ENCODE measurements around the gene MYOM3. TPM values are rescaled to one million over a fixed set of nuclear protein-coding genes. Genes with fewer than 3 reads are reported as not detected.

Gene MYOM3
- total and polyA plus RNA-seq, 2 of the 4 experiments (the other 2 are of a cell fraction), result 0.03 TPM; not detected in 1

- CTCF ChIA-PET, result no interaction called here
- dilution Hi-C loops (cut with HindIII; ENCODE audit: low sequenced_read_pairs, unreplicated experiment) (no loop called here), in situ Hi-C loops (cut with MboI; ENCODE audit: low sequenced_read_pairs) (no loop called here), intact Hi-C loops (cut with micrococcal nuclease) (no loop called here)
- BruUV-seq (replicated peaks), result no TSS peak
- H2BK15ac ChIP-seq (ENCODE audit: low read depth, low read length), result no peak overlapping the region
- no peaks in the 10 kb centered on the region for H3K4me1 ChIP-seq (ENCODE audit: control insufficient read depth, insufficient read depth, low read length)
- no peak overlapping the region for H3K4me2 ChIP-seq (ENCODE audit: low read depth, low read length)
- H4K8ac ChIP-seq (ENCODE audit: low read depth in 2 of 2, low read length in 2 of 2), result no peak overlapping the region
- no peak overlapping the region for H4K91ac ChIP-seq (ENCODE audit: insufficient read depth, low read depth, low read length)
- H2BK120ac ChIP-seq (ENCODE audit: low read depth, low read length), result no peak overlapping the region
- H3K9me3 ChIP-seq (ENCODE audit: control insufficient read depth, insufficient read depth, low read length), result no peaks in the 10 kb centered on the region
- H3K36me3 ChIP-seq (ENCODE audit: control insufficient read depth, insufficient read depth, low read length), result no peaks in the 10 kb centered on the region
- ATAC-seq (ENCODE audit: low read depth) (no peak), DNase-seq (no peak)
- H2BK20ac ChIP-seq (ENCODE audit: low read depth, low read length), result no peak overlapping the region
- TF ChIP-seq USF2 (IDR thresholded peaks at IDR 0.05; ENCODE audit: low read depth, low read length) (no peak), RFX5 (IDR thresholded peaks at IDR 0.05; ENCODE audit: low read depth, low read length) (no peak), NFE2L2 (IDR thresholded peaks at IDR 0.05; ENCODE audit: low read depth, low read length) (no peak), MAFK (IDR thresholded peaks at IDR 0.05; ENCODE audit: low read depth, low read length) (no peak), RAD21 (IDR thresholded peaks at IDR 0.05; ENCODE audit: low read length) (no peak), FOS (IDR thresholded peaks at IDR 0.05; ENCODE audit: low read depth, low read length) (no peak), POLR2A (IDR thresholded peaks at IDR 0.05; ENCODE audit: low read depth, low read length) (no peak), CEBPB (IDR thresholded peaks at IDR 0.05; ENCODE audit: low read depth, low read length) (no peak), CHD1 (IDR thresholded peaks at IDR 0.05; ENCODE audit: low read depth, low read length) (no peak), SMC3 (IDR thresholded peaks at IDR 0.05; ENCODE audit: low read depth, low read length) (no peak), MAZ (IDR thresholded peaks at IDR 0.05; ENCODE audit: borderline replicate concordance, low read depth, low read length) (no peak), RCOR1 (IDR thresholded peaks at IDR 0.05; ENCODE audit: insufficient replicate concordance, low read length) (no peak)
- TF ChIP-seq, protein P1, sequence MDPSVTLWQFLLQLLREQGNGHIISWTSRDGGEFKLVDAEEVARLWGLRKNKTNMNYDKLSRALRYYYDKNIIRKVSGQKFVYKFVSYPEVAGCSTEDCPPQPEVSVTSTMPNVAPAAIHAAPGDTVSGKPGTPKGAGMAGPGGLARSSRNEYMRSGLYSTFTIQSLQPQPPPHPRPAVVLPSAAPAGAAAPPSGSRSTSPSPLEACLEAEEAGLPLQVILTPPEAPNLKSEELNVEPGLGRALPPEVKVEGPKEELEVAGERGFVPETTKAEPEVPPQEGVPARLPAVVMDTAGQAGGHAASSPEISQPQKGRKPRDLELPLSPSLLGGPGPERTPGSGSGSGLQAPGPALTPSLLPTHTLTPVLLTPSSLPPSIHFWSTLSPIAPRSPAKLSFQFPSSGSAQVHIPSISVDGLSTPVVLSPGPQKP (IDR thresholded peaks at IDR 0.05; ENCODE audit: borderline replicate concordance, low read depth, low read length), result no peak
- TF ChIP-seq, protein P2, sequence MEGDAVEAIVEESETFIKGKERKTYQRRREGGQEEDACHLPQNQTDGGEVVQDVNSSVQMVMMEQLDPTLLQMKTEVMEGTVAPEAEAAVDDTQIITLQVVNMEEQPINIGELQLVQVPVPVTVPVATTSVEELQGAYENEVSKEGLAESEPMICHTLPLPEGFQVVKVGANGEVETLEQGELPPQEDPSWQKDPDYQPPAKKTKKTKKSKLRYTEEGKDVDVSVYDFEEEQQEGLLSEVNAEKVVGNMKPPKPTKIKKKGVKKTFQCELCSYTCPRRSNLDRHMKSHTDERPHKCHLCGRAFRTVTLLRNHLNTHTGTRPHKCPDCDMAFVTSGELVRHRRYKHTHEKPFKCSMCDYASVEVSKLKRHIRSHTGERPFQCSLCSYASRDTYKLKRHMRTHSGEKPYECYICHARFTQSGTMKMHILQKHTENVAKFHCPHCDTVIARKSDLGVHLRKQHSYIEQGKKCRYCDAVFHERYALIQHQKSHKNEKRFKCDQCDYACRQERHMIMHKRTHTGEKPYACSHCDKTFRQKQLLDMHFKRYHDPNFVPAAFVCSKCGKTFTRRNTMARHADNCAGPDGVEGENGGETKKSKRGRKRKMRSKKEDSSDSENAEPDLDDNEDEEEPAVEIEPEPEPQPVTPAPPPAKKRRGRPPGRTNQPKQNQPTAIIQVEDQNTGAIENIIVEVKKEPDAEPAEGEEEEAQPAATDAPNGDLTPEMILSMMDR (conservative IDR thresholded peaks at IDR 0.05; ENCODE audit: low read depth, low read length), result no peak
- no peak overlapping the region for H3K56ac ChIP-seq (ENCODE audit: extremely low read depth, insufficient read depth, low read length)
- WGBS, 2 experiments (ENCODE audit: extremely low coverage in 2 of 2, insufficient read length in 1 of 2), result 70% methylated on average over 5 of the region's 8 CpGs; no CpG with 5 or more reads in 1 of the 2 experiments
- no peak overlapping the region for H3K4ac ChIP-seq (ENCODE audit: low read depth, low read length)
- H3K79me1 ChIP-seq (ENCODE audit: low read depth in 1 of 2, low read length in 2 of 2), result no peaks in the 10 kb centered on the region
- no peak overlapping the region for H3K14ac ChIP-seq (replicated peaks; ENCODE audit: low read depth, low read length)
- no peak overlapping the region for H3K4me3 ChIP-seq (ENCODE audit: insufficient read depth, low read depth, low read length)
- no peak overlapping the region for H4K5ac ChIP-seq (ENCODE audit: low read depth, low read length)
- no peak overlapping the region for H3K23ac ChIP-seq (ENCODE audit: low read depth, low read length)
- no peaks in the 10 kb centered on the region for H3K9me1 ChIP-seq (ENCODE audit: insufficient read depth, low read length)
- peaks cover 24% of the 10 kb centered on the region; the same call in 1 of the 2 replicates for H3K27me3 ChIP-seq (ENCODE audit: control insufficient read depth, insufficient read depth, low read length)
- H2BK5ac ChIP-seq (ENCODE audit: low read depth, low read length, poor library complexity, severe bottlenecking), result no peak overlapping the region
- no peak overlapping the region for H3K9ac ChIP-seq (ENCODE audit: low read depth, low read length)
- POLR2A ChIA-PET (ENCODE audit: unreplicated experiment), result no interaction called here
- no peak overlapping the region for H2AK5ac ChIP-seq (ENCODE audit: low read depth, low read length)
- H4K20me1 ChIP-seq (ENCODE audit: insufficient read depth, low read length), result no peaks in the 10 kb centered on the region
- H3K18ac ChIP-seq (ENCODE audit: low read depth, low read length), result no peak overlapping the region
- no peak overlapping the region for H2AFZ ChIP-seq (replicated peaks; ENCODE audit: low read length, poor library complexity)
- no peak overlapping the region for H2AK9ac ChIP-seq (replicated peaks; ENCODE audit: low read depth, low read length, poor library complexity)
- no peak overlapping the region for H3K27ac ChIP-seq (ENCODE audit: insufficient read depth, low read length)
Observed at GRCh38 chr1:24102961-24103360, 9.0 kb downstream of the MYOM3 start.
